ENCODE measurements around the gene SLC6A18. TPM values are rescaled to one million over a fixed set of nuclear protein-coding genes. Genes with fewer than 3 reads are reported as not detected.
"Not testable (repeated sequence)": the region's sequence is repeated elsewhere in the genome, so short reads cannot be mapped to it uniquely, and the experiment has no call there.

Gene SLC6A18
- total RNA-seq, 1 donor from 2014 or later, result not detected

DNA sequence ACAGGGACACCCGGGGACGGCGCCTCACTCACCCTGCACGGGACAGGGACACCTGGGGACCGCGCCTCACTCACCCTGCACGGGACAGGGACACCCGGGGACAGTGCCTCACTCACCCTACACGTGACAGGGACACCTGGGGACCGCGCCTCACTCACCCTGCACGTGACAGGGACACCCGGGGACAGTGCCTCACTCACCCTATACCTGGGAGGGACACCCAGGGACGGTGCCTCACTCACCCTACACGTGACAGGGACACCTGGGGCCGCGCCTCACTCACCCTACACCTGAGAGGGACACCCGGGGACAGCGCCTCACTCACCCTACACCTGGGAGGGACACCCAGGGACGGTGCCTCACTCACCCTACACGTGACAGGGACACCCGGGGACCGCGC is 65.8 kb downstream of the SLC6A18 start:
- DNase-seq (ENCODE audit: low spot score), result not testable (repeated sequence)

DNA sequence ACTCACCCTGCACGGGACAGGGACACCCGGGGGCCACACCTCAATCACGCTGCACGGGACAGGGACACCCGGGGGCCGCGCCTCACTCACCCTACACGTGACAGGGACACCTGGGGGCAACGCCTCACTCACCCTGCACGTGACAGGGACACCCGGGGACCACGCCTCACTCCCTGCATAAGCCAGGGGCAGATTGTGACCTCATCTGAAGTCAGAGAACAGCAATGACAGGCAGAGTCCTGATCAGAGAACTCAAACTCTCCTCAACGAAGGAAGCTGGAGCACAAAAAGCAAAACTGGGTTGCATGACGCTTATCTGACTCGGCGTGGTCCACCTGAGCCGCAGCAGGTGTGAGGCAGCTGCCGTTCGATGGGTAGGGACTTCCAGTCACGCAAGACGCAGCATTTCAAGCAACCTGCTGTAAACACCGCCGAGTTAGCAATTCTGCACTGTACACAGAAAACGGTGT is 66.5 kb downstream of the SLC6A18 start:
- no peak for DNase-seq (ENCODE audit: low spot score)

DNA sequence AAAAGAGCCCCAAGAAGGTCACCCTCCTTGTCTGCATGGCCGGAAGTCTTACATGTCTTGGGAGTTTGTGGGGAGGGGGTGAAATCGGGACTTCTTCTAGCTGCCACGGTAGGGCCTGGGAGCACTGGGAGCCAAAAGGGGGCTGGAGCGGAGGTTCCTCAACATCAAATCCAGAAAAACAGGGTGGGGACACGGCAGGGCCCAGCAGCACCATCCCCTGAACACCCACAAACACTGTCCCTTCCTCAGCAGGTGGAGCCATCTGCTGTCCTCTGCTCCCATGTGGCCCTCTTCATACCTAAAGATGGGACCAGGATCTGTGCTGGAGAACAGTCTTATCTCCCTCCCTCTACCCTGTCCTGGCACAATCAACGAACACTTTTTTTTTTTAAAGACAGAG is 67.0 kb downstream of the SLC6A18 start:
- DNase-seq (ENCODE audit: low spot score), result no peak

DNA sequence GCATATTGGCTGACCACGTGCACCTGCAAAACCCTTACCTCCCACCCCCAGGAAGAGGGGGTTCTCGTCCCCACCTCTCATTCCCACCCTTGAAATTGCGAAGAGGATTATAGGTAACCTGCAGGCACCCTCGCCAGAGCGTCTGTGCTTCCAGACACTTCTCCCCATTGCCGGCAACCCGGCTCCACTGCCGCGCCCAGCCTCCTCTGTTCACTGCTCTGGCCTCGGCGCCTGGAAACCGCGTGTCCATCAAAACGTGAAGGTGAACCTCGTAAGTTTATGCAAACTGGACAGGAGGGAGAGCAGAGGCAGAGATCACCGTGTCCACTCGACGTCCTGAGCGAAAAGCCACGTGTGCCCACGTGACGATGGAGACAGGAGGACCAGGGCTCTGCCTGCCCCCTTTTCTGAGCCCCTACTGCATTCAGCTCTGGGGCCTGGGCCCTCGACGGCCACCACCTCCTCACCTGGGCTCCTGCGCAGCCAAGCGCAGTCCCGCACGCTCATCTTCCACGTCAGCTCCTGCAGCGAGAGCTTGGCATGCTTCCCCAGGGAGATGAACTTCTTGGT is 67.8 kb downstream of the SLC6A18 start:
- DNase-seq (ENCODE audit: low spot score), result no peak

DNA sequence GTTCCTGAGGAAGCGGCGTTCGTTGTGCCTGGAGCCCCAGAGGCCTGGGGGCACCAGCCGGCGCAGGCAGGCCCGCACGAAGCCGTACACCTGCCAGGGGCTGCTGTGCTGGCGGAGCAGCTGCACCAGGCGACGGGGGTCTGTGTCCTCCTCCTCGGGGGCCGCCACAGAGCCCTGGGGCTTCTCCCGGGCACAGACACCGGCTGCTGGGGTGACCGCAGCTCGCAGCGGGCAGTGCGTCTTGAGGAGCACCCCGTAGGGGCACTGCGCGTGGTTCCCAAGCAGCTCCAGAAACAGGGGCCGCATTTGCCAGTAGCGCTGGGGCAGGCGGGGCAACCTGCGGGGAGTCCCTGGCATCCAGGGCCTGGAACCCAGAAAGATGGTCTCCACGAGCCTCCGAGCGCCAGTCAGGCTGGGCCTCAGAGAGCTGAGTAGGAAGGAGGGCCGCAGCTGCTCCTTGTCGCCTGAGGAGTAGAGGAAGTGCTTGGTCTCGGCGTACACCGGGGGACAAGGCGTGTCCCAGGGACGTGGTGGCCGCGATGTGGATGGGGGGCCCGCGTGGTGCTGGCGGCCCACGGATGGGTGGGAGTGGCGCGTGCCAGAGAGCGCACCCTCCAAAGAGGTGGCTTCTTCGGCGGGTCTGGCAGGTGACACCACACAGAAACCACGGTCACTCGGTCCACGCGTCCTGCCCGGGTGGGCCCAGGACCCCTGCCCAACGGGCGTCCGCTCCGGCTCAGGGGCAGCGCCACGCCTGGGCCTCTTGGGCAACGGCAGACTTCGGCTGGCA is 68.4 kb downstream of the SLC6A18 start:
- DNase-seq (ENCODE audit: low spot score), result no peak

DNA sequence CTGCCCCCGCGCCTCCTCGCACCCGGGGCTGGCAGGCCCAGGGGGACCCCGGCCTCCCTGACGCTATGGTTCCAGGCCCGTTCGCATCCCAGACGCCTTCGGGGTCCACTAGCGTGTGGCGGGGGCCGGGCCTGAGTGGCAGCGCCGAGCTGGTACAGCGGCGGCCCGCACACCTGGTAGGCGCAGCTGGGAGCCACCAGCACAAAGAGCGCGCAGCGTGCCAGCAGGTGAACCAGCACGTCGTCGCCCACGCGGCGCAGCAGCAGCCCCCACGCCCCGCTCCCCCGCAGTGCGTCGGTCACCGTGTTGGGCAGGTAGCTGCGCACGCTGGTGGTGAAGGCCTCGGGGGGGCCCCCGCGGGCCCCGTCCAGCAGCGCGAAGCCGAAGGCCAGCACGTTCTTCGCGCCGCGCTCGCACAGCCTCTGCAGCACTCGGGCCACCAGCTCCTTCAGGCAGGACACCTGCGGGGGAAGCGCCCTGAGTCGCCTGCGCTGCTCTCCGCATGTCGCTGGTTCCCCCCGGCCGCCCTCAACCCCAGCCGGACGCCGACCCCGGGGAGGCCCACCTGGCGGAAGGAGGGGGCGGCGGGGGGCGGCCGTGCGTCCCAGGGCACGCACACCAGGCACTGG is 69.1 kb downstream of the SLC6A18 start:
- DNase-seq (ENCODE audit: low spot score), result no peak

DNA sequence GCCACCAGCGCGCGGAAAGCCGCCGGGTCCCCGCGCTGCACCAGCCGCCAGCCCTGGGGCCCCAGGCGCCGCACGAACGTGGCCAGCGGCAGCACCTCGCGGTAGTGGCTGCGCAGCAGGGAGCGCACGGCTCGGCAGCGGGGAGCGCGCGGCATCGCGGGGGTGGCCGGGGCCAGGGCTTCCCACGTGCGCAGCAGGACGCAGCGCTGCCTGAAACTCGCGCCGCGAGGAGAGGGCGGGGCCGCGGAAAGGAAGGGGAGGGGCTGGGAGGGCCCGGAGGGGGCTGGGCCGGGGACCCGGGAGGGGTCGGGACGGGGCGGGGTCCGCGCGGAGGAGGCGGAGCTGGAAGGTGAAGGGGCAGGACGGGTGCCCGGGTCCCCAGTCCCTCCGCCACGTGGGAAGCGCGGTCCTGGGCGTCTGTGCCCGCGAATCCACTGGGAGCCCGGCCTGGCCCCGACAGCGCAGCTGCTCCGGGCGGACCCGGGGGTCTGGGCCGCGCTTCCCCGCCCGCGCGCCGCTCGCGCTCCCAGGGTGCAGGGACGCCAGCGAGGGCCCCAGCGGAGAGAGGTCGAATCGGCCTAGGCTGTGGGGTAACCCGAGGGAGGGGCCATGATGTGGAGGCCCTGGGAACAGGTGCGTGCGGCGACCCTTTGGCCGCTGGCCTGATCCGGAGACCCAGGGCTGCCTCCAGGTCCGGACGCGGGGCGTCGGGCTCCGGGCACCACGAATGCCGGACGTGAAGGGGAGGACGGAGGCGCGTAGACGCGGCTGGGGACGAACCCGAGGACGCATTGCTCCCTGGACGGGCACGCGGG is 69.9 kb downstream of the SLC6A18 start, which contains the start of gene TERT:
TERT (minus strand) TSS at position 234 of the 815 bp plus-strand sequence; CDS start at position 155, 79 bp downstream.
- no peak for DNase-seq (ENCODE audit: low spot score)

DNA sequence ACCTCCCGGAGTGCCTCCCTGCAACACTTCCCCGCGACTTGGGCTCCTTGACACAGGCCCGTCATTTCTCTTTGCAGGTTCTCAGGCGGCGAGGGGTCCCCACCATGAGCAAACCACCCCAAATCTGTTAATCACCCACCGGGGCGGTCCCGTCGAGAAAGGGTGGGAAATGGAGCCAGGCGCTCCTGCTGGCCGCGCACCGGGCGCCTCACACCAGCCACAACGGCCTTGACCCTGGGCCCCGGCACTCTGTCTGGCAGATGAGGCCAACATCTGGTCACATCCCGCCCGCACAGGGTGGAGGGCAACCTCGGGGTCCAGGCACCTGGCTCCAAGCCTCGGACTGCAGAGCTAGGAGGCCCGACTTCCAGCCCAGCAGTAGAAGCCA is 70.5 kb downstream of the SLC6A18 start:
- DNase-seq (ENCODE audit: low spot score), result no peak

Other genes with a start within 250 kb of the SLC6A18 start
- gene NKD2, start 216.6 kb upstream of the SLC6A18 start, total RNA-seq, result 7.6 TPM
- 344 TPM for gene SLC12A7, start 113.3 kb upstream of the SLC6A18 start, total RNA-seq
- 179 TPM for gene SLC6A19, start 23.8 kb upstream of the SLC6A18 start, total RNA-seq
- not detected for gene TERT, start 69.7 kb downstream of the SLC6A18 start, total RNA-seq
- gene CLPTM1L, start 119.7 kb downstream of the SLC6A18 start, total RNA-seq, result 83.2 TPM
- gene SLC6A3, start 220.1 kb downstream of the SLC6A18 start, total RNA-seq, result 0.23 TPM

Measured in mucosa of gallbladder (tissue), 1 donor.